ENCODE measurements around the gene TESMIN. TPM values are rescaled to one million over a fixed set of nuclear protein-coding genes. Genes with fewer than 3 reads are reported as not detected.

TESMIN gene
- total RNA-seq, 1 experiment from 2014 or later = 24.8 TPM

DNA sequence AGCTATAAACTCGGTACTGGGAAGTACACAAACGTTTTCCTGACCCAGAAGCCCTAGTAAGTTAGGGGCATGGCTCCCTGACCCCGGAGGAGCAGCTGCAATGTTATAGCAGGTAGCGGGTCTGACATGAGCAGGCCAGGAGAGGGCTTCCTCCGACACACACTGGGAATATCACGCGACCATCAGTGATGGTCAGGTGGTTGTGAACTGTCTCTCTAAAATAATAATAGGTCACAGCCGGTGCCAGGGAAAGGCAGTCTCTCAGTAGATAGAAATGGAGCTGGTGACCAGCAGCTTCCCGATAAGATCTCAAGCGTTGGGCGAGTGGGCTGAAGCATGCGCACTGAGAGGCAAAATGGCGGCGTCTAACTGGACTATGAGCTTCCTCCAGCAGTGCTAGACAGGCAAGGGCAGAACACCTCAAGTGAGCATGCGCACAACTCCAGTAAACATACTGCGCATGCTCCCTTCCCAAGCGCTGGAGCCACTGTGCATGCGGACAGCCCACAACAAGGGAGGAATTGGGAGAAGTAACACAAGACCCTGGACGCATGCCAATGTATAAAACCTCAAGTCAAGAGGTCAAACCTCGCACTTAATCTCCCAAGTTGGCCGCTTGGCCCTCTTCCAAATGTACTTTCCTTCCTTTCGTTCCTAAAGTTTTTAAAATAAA lies 22.3 kb upstream of the TESMIN start:
- Histone ChIP-seq H3K4me2 (ENCODE audit: low read length) (no peak overlapping the region), H3K4me1 (ENCODE audit: control insufficient read depth in 1 of 2, insufficient read depth in 2 of 2, low read length in 2 of 2) (peaks cover 18 to 24% of the 10 kb centered on the region in 2 experiments), H3K36me3 (ENCODE audit: control insufficient read depth in 1 of 2, insufficient read depth in 2 of 2, low read length in 2 of 2) (peaks cover 21 to 29% of the 10 kb centered on the region in 2 experiments; a peak in 3 of 4 replicates), H3K27ac (ENCODE audit: low read depth, low read length) (no peak overlapping the region), H4K20me1 (ENCODE audit: insufficient read depth) (no peaks in the 10 kb centered on the region), H2AFZ (ENCODE audit: low read depth, low read length, poor library complexity, severe bottlenecking) (no peak overlapping the region), H3K9me3 (ENCODE audit: control insufficient read depth in 1 of 2, insufficient read depth in 1 of 2, low read depth in 1 of 2, low read length in 2 of 2) (no peaks in the 10 kb centered on the region), H3K79me2 (ENCODE audit: insufficient read depth, low read length) (no peaks in the 10 kb centered on the region), H3K27me3 (ENCODE audit: insufficient read depth, low read length) (no peaks in the 10 kb centered on the region), H3K9me2 (ENCODE audit: insufficient read depth) (no peaks in the 10 kb centered on the region), H3K4me3 (replicated peaks in 1 of 2; ENCODE audit: low read depth in 1 of 2, low read length in 2 of 2) (no peak overlapping the region), H3K9ac (ENCODE audit: low read length) (no peak overlapping the region)
- ChIA-PET RAD21 (ENCODE audit: low non-redundant PET in 1 of 2, low total read pairs in 2 of 2, uncharacterized antibody in 2 of 2, unreplicated experiment in 2 of 2) (no interaction called here), POLR2A (no interaction called here), CTCF (no interaction called here)
- TF ChIP-seq, protein P1, sequence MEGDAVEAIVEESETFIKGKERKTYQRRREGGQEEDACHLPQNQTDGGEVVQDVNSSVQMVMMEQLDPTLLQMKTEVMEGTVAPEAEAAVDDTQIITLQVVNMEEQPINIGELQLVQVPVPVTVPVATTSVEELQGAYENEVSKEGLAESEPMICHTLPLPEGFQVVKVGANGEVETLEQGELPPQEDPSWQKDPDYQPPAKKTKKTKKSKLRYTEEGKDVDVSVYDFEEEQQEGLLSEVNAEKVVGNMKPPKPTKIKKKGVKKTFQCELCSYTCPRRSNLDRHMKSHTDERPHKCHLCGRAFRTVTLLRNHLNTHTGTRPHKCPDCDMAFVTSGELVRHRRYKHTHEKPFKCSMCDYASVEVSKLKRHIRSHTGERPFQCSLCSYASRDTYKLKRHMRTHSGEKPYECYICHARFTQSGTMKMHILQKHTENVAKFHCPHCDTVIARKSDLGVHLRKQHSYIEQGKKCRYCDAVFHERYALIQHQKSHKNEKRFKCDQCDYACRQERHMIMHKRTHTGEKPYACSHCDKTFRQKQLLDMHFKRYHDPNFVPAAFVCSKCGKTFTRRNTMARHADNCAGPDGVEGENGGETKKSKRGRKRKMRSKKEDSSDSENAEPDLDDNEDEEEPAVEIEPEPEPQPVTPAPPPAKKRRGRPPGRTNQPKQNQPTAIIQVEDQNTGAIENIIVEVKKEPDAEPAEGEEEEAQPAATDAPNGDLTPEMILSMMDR (IDR thresholded peaks at IDR 0.05 in 2 of 3, conservative IDR thresholded peaks at IDR 0.05 in 1 of 3; ENCODE audit: borderline replicate concordance in 1 of 3, insufficient read depth in 1 of 3, low read depth in 2 of 3, low read length in 2 of 3) = no peak
- no peak for TF ChIP-seq SP1 (IDR thresholded peaks at IDR 0.05; ENCODE audit: low read depth)
- TF ChIP-seq YY1 (IDR thresholded peaks at IDR 0.05; ENCODE audit: extremely low read depth, insufficient replicate concordance, low read depth, low read length) = no peak
- no peak for TF ChIP-seq POLR2AphosphoS5 (IDR thresholded peaks at IDR 0.05; ENCODE audit: low read depth, low read length)
- no peak for TF ChIP-seq EZH2phosphoT487 (IDR thresholded peaks at IDR 0.05; ENCODE audit: borderline replicate concordance)
- no peak for TF ChIP-seq ZNF274 (IDR thresholded peaks at IDR 0.05; ENCODE audit: low read depth, low read length)
- TF ChIP-seq, protein P2, sequence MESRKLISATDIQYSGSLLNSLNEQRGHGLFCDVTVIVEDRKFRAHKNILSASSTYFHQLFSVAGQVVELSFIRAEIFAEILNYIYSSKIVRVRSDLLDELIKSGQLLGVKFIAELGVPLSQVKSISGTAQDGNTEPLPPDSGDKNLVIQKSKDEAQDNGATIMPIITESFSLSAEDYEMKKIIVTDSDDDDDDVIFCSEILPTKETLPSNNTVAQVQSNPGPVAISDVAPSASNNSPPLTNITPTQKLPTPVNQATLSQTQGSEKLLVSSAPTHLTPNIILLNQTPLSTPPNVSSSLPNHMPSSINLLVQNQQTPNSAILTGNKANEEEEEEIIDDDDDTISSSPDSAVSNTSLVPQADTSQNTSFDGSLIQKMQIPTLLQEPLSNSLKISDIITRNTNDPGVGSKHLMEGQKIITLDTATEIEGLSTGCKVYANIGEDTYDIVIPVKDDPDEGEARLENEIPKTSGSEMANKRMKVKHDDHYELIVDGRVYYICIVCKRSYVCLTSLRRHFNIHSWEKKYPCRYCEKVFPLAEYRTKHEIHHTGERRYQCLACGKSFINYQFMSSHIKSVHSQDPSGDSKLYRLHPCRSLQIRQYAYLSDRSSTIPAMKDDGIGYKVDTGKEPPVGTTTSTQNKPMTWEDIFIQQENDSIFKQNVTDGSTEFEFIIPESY (IDR thresholded peaks at IDR 0.05; ENCODE audit: extremely low read depth, insufficient replicate concordance, low read length) = no peak
- no peak for TF ChIP-seq ELF1 (IDR thresholded peaks at IDR 0.05; ENCODE audit: borderline replicate concordance, low read depth)
- TF ChIP-seq EGR1 (IDR thresholded peaks at IDR 0.05; ENCODE audit: low read depth) = no peak
- no peak for TF ChIP-seq SRF (IDR thresholded peaks at IDR 0.05; ENCODE audit: low read depth)
- no peak for TF ChIP-seq RAD21 (IDR thresholded peaks at IDR 0.05; ENCODE audit: low read depth)
- TF ChIP-seq JUND (IDR thresholded peaks at IDR 0.05) = no peak
- TF ChIP-seq, protein P3, sequence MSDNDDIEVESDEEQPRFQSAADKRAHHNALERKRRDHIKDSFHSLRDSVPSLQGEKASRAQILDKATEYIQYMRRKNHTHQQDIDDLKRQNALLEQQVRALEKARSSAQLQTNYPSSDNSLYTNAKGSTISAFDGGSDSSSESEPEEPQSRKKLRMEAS (IDR thresholded peaks at IDR 0.05) = no peak
- no peak for TF ChIP-seq CBX3 (IDR thresholded peaks at IDR 0.05; ENCODE audit: low read depth)
- no peak for TF ChIP-seq EZH2 (IDR thresholded peaks at IDR 0.05)
- TF ChIP-seq, protein P4, sequence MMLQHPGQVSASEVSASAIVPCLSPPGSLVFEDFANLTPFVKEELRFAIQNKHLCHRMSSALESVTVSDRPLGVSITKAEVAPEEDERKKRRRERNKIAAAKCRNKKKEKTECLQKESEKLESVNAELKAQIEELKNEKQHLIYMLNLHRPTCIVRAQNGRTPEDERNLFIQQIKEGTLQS (IDR thresholded peaks at IDR 0.05) = no peak
- no peak for TF ChIP-seq FOSL1 (IDR thresholded peaks at IDR 0.05; ENCODE audit: low read depth)
- intact Hi-C loops (cut with micrococcal nuclease) = no loop called here
- ATAC-seq (no peak), DNase-seq (ENCODE audit: low read depth, low spot score) (no peak)
- no TSS peak for BruUV-seq (replicated peaks)
